GM21528 (cell line): Measurements from ENCODE around the gene FAIM2.

Experiments
- ATAC-seq: cut with Tn5 transposase; IDR thresholded peaks from one replicate; pipeline ENCODE4 v1.9.1; 2021; ENCODE audit warnings: mild to moderate bottlenecking, moderate library complexity; ENCODE audit not compliant: unreplicated experiment, low FRiP score

FAIM2 gene

DNA sequence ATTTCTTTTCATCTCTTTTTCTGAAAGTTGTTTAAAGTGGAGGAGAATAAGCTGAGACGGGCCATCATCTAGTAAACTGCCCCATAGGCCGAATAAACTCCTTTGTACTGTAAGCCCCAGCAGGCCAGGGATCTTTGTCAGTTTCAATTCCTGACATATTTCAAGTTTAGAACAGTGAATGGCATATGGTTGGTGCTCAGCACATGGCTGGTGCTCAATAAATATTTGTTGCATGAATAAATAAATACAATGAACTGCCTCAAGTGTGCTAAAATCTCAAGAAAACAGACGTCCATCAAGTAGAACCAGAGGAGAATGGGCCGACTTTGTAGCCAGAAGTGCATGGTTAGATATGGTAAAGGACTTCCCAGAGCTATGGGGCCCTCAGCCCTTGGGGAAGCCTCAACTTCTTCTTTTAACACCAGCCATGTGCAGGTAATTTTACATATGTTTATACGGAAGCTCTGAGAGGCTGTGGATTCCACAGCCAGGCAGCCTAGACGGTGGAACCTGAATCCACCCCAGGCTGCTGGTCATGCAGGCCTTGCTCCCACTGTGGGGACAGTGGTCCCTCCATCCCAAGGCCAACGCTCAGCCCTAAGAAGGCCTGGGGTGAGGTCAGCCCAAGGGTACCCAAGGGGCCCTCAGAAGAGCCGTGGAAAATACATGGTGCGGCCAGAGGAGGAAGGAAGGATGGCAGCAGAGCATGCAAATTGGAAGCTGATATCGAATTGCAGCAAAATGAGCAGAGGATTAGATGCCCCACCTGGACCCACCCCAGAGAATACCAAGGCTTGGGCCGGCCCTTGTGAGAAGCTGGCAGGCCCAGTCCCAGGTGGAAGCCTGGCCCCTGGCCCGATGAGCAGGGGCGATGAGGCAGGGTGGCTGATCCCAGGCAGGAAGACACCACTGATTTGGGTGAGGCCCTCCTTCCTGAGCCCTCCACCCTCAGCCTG, 38.1 kb upstream of the FAIM2 start:
- ATAC-seq: no peak

DNA sequence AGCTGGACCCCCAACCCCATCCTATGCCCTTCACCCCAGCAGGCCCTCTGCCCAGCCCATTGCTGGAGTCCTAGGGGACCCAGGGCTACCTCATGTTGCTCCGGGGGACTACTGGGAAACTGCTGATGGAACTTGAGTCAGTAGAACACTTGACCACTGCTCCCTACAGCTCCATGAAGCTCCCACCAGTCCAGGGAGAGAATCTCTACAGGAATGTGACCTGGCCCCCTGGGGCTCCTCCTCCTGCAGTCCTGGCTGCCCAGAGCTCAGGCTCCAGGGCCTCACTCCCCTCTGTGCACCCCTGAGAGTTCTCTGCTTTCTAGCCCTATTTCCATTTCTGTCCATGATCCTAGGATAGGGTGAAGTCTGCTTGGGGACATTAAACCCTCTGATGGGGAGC, 36.0 kb upstream of the FAIM2 start:
- ATAC-seq: no peak

DNA sequence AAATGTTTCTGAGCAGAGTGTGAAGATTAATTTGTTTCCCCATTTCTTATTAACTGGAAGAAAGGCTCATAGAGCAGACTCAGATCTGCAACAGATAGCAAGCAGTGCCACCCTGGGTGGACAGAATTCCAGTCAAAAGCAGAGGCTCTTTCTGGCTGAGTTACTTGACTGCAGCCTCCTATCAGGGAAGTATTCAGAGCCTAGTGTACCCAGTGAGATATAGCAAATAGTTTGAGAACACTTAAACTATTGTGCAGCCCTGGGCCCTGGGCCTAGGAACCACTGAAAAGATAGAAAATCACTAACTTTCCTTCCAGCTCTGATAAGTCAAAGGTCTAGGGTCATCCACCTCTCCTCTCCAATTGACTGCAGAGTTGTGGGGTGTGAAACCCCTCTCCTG, 35.6 kb upstream of the FAIM2 start:
- ATAC-seq: no peak

DNA sequence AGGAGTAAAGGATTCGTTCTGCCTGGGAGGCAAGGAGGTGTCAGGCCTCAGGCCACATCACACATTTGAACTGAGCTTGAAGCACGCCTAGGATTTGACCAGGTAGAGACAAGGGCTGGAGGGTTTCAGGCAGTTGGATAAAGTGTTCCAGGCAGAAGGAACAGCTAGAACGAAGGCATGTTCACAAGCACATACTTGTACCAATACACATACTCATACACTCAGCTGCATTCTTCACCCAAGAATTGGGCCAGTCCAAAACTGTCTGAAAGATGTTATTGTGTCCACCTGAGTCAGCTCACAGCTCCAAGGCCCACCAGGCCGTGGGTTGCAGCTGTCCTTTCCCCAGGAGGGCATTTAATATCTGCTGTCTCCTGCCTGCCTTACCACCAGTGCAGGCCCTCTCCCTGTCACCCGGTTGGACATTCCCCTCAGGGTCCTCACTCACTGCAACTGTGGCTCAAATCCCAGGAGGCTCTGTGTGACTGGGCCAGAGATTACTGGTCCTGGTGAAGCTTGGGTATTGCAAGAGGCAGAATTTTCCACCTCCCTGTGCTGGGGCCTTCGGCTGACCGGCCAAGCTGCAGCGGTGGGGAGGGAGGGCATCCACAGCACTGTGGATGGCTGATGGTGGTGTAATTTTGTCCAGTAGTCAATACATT, 34.1 kb upstream of the FAIM2 start:
- ATAC-seq: no peak

DNA sequence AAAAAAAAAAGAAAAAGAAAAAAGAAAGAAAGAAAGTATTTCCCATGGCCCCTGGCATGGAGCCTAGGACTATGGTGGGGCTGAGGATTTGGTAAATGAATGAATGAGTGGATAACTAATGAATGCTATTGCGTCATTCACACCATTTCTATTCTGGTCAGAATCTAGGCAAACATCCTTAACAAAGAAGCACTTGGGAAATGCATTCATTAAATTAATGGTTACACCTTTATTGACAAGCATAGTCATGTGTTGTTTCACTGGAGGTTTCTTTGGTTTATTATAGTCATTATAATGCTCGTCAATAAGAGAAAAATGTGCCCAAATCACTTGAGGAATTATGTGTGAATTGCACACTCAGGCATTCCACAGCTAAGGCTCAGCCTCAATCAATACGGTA, 33.2 kb upstream of the FAIM2 start:
- no peak for ATAC-seq

DNA sequence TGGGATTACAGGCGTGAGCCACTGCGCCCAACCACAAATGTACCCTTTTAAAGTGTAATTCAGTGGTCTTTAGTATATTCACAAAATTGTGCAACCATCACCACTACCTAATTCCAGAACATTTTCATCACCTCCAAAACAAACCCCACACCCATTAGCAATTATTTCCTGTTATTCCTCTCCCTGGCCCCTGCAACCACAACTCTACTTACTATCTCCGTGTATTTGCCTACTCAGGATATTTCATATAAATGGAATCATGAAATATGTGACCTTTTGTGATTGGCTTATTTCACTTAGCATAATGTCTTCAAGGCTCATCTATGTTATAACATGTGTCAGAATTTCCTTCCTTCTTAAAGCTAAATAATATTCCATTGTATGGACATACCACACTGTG, 30.8 kb upstream of the FAIM2 start:
- no peak for ATAC-seq

DNA sequence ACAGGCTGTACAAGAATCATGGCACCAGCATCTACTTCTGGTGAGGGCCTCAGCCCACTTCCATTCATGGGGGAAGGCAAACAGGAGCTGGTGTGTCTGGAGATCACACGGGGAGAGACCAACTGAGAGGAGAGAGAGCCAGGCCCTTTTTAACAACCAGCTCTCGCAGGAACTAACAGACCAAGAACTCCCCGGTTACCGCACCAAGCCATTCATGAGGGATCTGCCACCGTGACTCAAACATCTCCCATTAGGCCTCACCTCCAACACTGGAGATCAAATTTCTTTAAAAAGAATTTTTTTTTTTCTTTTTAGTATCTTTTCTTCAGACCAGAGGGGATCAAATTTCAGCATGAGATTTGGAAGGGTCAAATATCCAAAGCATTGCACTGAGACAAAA, 30.1 kb upstream of the FAIM2 start:
- no peak for ATAC-seq

DNA sequence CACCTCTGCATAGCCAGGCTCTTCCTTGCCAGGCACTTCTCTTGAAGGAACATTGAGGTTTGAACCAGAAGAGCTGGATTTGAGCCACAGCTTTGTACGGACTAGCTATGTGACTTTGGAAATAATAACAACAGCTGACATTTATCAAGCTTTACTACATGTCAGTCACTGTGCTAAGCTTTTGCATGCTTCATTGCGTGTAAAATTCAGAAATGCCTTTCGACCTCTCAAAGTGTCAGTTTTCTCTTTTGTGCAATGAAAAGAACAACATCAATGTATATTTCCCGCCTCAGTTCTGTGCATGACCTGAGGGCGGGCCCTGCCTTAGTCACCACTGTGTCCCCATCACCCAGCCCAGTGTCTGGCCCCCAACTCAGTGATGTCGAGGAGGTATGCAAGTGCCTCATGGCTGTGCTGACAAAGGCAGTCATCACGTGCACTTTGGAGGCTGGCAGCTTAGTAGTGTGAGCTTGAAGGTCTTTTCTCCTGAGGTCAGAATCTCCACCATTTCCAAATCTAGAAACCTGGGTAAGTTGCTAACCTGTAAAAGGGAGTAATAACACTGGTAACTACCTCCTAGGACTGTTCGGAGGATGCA, 28.9 kb upstream of the FAIM2 start:
- no peak for ATAC-seq

DNA sequence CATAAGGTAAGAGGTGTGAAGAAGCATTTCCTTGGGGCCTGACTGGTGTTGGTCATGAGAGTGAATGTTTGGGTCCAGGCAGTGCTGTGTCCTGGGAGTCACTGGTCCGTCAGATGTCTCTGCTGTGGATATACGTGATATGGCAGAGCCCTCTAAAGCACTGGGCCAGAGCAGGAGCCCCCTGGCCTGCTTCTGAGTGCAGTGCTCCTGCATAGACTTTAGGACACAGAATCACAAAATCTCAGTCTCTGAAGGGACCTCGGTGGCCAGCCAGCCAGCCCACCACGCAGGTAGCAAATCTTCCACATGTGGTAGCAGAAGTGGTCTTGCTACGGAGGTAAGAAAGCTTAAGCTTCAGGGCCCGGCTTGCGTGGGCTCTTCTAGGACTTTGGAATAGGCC, 28.3 kb upstream of the FAIM2 start:
- no peak for ATAC-seq

DNA sequence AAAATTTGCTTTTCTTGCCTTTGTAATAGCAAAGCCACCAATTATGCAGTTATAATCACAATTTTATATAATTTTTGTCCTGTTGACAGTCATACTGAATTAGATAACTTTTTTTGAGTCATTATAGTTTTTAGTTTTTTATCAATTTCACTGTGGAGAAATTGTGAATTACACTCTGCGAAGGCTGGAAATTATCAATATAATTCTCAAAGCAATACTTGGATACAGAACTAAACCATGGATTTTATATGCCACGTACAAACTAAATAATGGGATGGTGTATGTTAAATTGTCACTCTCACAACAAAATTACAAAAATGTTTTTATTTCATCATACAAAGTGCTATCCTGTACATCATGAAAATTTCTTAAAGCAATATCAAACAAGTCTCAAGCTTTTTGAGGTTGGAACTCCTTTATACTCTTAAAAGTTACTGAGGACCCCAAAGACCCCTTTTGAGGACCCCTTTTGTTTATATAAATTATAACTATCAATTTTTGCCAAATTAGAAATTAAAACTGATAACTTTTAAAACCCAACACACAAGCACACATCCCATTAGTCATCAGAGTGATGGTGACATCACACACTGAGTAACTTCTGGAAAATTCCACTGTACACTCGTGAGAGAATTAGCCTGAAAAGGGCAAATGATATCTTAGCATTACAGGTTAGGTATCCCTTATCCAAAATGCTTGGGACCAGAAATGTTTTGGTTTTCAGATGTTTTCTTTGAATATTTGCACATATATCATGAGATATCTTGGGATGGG, 27.0 kb upstream of the FAIM2 start:
- no peak for ATAC-seq

DNA sequence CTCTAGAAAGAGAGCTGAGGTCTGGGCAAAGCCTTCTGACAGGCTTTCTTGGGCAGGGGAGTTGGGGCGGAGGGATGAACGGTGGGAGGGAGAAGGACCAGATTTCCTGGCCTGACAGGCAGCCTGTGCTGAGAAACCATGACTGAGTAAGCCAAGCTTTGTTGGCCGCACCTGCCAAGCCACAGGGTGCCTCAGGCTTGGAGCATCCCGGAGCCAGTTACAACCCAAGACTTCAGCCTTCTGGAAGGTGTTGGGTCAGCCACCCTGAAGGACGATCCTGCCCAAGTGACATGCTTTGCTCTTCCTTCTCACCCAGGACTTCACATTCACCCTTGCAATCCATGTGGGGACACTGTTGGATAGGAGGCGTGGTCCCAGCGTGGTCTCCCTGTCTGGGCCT, 25.9 kb upstream of the FAIM2 start:
- no peak for ATAC-seq

DNA sequence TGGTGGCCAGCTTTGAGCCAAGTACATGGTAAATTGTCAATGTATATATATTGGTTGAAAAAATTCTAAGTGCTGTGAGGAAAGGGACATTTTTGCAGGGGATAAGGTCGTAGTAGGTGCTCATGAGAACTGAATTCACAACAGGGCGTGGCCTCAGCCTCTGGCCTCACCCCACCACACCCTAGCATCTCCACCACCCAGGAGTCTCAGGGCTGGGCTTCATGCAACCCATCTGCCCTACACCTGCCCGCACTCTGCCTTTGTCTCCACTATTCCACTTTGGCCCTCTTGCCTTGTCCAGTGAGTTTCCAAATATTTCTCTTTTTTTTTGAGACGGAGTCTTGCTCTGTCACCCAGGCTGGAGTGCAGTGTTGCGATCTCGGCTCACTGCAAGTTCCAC, 24.8 kb upstream of the FAIM2 start:
- ATAC-seq: no peak

DNA sequence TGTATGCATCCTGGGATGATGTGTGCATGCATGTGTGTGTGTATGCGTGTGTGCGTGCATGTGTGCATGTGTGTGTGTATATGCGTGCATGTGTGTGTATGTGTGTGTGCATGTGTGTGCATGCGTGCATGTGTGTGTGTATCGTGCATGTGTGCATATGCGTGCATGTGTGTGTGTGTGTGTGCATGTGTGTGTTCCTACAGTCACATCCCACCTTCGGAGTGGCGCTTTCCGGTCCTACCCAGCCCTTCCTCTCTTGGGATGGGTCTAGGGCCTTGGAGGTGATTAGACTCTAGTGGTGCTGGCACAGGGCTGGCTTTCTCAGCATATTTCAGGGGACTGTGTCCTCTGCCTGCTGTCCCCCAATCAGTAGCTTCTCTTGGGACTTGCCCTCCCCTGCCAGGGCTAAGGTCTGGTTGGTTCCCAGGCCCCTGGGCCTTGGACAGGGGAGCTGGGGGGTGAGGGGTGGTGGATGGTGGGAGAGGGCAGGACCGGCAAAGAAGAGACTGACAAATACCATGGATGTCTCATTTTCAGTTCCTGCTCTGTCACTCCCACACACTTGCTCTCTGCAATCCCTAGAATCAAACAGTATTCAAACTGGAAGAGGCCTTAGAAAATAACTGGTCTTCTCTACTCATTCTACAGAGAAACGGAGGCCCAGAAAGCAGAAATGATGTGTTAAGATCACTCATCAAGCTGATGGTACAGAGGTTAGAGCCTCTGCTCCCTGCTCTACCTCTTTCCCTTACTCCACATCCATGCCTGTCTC, 21.9 kb upstream of the FAIM2 start:
- no peak for ATAC-seq

DNA sequence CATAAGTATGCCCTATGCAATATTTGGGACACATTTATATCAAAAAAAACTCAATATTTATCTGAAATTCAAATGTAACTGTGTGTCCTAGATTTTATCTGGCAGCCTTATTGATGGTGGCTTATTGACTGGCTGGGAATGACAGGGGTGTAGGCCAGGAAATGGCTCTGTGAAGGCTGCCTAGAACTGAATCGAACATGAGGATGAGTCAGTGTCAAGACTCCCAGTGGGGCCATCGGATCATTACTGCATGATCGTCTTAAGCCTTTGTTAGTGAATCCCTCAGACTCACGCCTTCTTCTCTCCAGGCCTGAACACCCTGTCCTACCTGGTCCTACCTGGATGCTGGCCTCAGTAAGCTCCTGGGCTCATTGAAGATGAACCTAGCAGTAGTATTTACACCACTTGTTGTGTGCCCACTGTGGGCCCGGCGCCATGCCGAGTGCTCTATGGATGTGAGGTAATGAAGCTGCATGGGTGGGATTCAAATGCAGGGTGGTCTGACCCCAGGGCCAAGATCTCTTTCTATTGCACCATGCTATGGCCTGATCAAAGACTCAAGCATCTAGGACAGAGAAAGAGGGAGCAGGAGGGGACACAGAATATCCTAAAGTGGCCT, 21.0 kb upstream of the FAIM2 start:
- no peak for ATAC-seq

DNA sequence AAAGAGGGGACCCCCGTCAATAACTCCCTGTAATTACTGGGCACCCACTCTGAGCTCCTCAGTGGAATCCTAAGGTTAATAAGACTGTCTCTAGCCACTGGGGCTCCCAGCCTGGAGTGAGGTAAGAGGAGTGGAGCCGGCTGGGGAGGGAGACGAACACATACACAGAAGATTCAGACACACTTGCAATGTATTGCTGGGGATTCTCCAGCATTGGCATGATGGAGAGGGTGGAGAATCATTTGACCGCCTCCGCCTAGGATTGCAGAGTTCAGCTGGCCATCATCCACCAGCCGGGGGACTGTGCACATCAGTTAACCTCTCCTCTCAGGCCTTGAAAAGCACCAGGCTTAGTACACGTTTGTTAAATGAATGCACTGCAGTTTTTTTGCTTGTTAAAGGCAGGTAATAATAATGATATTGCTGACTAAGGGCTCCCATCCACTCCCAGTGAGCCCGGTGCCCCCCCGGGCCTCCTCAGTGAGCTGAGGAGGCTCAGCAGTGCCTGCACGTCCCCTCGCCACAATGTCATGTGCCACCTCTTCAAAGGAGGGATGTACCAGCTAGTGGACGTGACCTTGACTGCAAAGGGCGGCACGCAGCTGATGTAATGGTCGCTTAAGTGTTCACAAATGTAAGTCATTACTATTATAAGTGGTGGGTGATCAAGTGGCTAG, 20.3 kb upstream of the FAIM2 start:
- no peak for ATAC-seq

DNA sequence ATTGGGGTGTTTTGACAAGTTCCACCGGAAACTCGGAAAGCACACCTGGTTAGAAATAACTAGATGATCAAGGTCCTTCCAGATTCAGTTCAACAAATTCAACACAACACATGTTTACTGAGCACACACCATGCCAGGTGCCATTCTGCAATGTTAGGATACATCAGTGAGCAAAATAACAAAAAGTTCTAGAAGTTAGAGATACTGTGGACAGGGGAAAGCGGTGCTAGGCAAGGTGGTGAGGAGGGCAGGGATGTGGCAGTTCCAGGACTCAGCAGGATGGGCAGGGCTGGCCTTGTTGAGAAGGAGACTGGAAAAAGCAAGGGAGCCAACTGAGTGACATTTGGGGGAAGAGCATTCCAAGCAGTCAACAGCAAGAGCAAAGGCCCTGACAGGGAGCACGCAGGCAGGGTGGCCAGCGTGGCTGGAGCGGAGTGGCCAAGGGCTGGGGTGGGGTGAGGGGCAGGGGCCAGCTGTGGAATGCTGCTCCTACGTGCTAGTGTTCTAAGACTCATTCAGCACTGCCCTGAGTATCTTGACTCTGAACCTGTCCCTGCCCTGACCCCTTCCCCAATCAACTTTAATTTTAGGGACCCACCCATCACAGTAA, 19.4 kb upstream of the FAIM2 start:
- ATAC-seq: no peak

DNA sequence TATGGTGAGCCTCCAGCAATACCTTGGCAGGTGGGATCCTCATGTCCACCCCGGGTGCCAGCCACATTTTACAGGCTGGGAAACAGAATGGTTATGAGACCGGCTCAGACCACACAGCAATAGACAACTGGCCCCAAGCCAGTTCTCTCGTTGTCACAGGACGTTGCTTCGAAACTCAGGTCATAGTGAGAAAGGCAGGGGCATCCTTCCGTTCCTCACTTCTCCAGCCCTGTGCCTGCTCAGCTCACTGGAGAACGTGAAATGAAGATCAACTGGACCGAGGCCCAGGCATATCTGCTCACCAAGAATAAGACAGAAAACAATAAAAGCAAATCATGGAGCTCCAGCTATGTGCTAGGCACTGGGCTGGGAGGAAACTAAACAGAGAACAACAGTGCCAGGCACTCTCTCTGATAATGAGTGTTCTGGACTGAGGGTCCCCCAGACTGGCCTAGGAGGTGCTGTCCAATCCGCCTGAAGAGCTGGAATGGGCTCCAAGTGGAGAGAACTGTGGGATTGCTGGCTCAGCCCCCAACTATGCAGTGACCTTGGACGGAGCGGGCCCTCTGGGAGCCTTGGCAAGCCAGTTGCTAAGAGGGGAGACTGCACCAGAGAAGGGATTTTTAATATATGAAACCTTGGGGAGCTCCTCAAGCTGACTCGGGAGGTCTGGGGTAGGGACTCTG, 18.8 kb upstream of the FAIM2 start:
- ATAC-seq: no peak

DNA sequence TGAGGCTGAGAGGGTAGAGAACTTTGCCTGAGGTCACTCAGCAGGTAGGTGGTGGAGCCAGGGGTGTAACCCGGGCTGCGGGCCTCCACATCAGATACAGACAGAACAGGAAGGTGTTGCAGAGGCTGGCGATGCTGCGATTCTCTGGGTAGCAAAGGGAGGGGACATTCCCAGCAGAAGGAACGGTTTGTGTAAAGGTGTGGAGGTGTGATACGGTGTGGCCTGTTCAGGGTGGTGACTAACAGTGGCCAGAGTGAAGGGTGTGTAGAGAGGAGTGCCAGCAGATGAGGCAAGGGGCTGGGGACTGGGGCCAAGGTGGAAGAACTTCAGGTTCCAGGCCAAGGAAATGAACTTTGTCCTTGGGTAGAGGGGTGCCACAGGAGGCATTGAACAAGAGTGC, 18.2 kb upstream of the FAIM2 start:
- no peak for ATAC-seq
